ENCODE data around the gene NR2F1.

NR2F1 gene

GRCh38 chr5:93609762-93610161 is 26.7 kb downstream of the NR2F1 start:
- TF ChIP-seq TOX (CRISPR knock-in tag; IDR thresholded peaks at IDR 0.05; ENCODE audit: borderline replicate concordance) (no peak), ZNF70 (CRISPR knock-in tag; IDR thresholded peaks at IDR 0.05) (no peak), ZNF565 (CRISPR knock-in tag; conservative IDR thresholded peaks at IDR 0.05; ENCODE audit: low read depth) (no peak), CREB5 (CRISPR knock-in tag; IDR thresholded peaks at IDR 0.05; ENCODE audit: low read depth) (no peak), RARB (CRISPR knock-in tag; IDR thresholded peaks at IDR 0.05) (no peak), CSDC2 (CRISPR knock-in tag; IDR thresholded peaks at IDR 0.05) (no peak), ESRRG (CRISPR knock-in tag; IDR thresholded peaks at IDR 0.05) (no peak), BACH2 (CRISPR knock-in tag; IDR thresholded peaks at IDR 0.05; ENCODE audit: borderline replicate concordance) (no peak), CSRNP3 (CRISPR knock-in tag; IDR thresholded peaks at IDR 0.05) (no peak), ZFP3 (CRISPR knock-in tag; IDR thresholded peaks at IDR 0.05) (no peak), TSHZ2 (CRISPR knock-in tag; IDR thresholded peaks at IDR 0.05) (no peak), ZNF8 (CRISPR knock-in tag; IDR thresholded peaks at IDR 0.05) (no peak), POU6F1 (CRISPR knock-in tag; IDR thresholded peaks at IDR 0.05; ENCODE audit: borderline replicate concordance, low read depth) (no peak), GLIS3 (CRISPR knock-in tag; IDR thresholded peaks at IDR 0.05) (no peak), SNAI2 (CRISPR knock-in tag; IDR thresholded peaks at IDR 0.05) (no peak), ZFP30 (CRISPR knock-in tag; IDR thresholded peaks at IDR 0.05) (no peak), TCF4 (CRISPR knock-in tag; IDR thresholded peaks at IDR 0.05; ENCODE audit: borderline replicate concordance) (no peak), OSR1 (CRISPR knock-in tag; IDR thresholded peaks at IDR 0.05) (no peak), PPARA (CRISPR knock-in tag; IDR thresholded peaks at IDR 0.05; ENCODE audit: borderline replicate concordance) (no peak), ISL1 (CRISPR knock-in tag; IDR thresholded peaks at IDR 0.05) (no peak)
- ATAC-seq = no peak

GRCh38 chr5:93610581-93611272 is 27.7 kb downstream of the NR2F1 start:
- no peak for ATAC-seq
- TF ChIP-seq TCF4 (CRISPR knock-in tag; IDR thresholded peaks at IDR 0.05; ENCODE audit: borderline replicate concordance) (no peak), SNAI2 (CRISPR knock-in tag; IDR thresholded peaks at IDR 0.05) (no peak), CREB5 (CRISPR knock-in tag; IDR thresholded peaks at IDR 0.05; ENCODE audit: low read depth) (no peak), ISL1 (CRISPR knock-in tag; IDR thresholded peaks at IDR 0.05) (no peak), ZNF70 (CRISPR knock-in tag; IDR thresholded peaks at IDR 0.05) (no peak), PPARA (CRISPR knock-in tag; IDR thresholded peaks at IDR 0.05; ENCODE audit: borderline replicate concordance) (no peak), CSDC2 (CRISPR knock-in tag; IDR thresholded peaks at IDR 0.05) (no peak), GLIS3 (CRISPR knock-in tag; IDR thresholded peaks at IDR 0.05) (no peak), POU6F1 (CRISPR knock-in tag; IDR thresholded peaks at IDR 0.05; ENCODE audit: borderline replicate concordance, low read depth) (no peak), OSR1 (CRISPR knock-in tag; IDR thresholded peaks at IDR 0.05) (no peak), TOX (CRISPR knock-in tag; IDR thresholded peaks at IDR 0.05; ENCODE audit: borderline replicate concordance) (no peak), TSHZ2 (CRISPR knock-in tag; IDR thresholded peaks at IDR 0.05) (no peak)

Measured in SK-N-SH treated with all-trans-retinoic acid at 6 μM for 48 hours (cell line).